GM10847 (cell line): Measurements from ENCODE around the gene XXYLT1.

ENCODE experiments used
- POLR2A ChIP-seq: IDR thresholded peaks from 2 replicates; pipeline ENCODE4 v1.6.1; 2011; ENCODE audit not compliant: insufficient read length; ENCODE audit errors: extremely low read depth

Gene XXYLT1

DNA sequence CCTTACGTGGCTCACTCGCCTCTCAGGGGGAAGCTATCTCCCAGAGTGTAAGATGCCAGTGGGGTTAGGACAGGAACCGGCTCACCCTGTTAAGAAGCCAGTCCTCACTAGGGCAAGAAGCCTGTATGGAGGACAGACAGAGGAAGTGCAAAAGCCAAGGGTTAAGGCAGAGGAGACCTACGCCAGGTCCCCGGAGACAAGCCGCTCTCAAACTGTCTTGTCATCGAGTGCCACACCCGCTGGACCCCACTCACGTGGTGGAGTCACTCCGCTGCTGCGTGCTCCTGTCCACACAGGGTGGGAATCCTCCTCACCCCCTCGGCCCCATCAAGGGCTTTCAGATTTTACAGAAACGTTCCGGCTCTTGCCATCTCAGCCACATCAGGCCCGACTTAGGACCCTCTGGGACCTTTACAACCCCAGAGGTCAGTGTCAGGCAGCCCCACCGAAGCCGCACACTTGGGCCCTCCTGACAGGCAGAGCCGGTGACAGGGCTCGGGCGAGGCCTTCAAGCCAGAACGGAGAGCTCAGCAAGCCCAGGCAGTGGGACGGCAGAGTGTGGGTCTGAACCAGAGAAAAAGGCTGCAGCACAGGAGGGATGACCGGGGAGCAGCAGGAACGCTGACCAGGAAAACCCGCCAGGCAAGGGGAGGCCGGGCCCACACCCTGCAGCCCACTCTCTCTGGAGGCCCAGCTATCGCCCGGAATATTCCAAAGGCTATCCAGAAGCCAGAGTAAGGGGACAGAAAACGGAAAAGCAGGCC, 61.7 kb downstream of the XXYLT1 start:
- no peak for TF ChIP-seq POLR2A

DNA sequence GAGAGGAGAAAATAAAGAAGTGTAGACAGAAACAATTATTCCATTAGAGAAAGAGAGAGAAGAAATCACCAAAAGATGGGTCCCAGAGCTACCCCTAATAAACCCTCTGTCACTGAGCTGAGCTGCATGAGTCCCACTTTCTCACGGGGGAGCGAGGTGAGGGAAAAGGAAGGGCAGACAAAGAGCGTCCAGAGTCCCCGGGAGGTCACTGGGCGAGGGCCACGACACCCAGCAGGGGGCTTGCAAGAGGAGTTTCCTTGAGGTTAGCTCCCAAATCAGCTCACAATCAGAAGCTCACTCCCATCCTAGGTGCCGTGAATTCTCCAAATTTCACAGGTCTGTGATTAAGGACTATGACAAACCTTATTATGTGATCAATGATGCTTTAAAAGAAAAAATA, 62.3 kb downstream of the XXYLT1 start:
- TF ChIP-seq POLR2A = no peak

DNA sequence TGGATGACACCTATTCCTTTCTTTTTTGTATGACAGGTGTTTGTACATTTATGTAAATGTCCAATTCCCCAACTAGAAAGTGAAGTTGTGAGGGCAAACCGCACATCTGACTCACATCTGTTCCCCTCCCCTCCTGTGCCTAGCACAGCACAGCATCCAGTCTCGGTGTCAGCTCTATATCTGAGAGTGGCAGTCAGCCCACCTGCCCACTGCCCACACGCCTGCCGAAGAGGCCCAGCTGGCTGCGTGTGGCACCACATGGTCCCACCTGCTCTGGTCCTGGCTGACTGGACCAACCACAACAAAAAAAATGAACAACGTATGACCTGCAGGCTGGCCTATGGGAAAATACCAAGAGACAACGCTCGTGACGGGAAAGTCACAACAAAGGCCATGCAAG, 62.8 kb downstream of the XXYLT1 start:
- no peak for TF ChIP-seq POLR2A

DNA sequence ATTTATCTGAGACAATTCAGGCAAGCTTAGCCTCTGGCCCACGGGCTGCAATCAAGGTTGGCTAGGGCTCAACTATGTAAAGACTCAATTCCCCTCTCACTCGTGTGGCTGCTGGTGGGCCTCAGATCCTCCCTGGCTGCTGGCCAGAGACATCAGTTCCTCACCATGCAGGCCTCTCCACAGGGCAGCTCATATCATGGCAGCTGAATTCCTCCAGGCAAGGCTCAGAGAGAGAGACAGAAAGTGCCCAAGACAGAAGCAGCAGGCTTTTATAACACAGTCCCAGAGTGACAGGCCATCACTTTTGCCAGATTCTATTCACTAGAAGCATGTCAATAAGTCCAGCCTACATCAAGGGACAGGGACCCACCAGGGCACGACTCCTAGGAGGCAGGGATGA, 63.2 kb downstream of the XXYLT1 start:
- no peak for TF ChIP-seq POLR2A

DNA sequence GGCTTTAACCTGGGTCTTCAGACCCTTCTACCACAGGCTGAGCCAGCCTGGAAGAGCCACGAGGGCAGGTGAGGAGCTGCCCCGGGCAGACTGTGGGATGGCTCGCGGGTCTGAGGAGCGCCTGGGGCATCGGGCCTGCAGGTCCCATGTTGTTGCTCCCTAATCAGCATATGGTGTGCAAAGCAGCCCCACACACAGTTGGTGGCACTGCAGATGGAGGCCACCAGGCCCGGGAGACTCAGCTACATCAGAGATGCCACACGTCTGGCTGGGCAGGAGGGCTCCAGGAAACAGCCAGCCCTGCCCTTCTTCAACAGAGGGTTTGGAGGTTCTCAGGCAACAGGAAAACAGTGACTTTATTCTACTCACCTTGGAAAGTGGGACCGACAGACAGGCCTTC, 63.9 kb downstream of the XXYLT1 start:
- TF ChIP-seq POLR2A = no peak

DNA sequence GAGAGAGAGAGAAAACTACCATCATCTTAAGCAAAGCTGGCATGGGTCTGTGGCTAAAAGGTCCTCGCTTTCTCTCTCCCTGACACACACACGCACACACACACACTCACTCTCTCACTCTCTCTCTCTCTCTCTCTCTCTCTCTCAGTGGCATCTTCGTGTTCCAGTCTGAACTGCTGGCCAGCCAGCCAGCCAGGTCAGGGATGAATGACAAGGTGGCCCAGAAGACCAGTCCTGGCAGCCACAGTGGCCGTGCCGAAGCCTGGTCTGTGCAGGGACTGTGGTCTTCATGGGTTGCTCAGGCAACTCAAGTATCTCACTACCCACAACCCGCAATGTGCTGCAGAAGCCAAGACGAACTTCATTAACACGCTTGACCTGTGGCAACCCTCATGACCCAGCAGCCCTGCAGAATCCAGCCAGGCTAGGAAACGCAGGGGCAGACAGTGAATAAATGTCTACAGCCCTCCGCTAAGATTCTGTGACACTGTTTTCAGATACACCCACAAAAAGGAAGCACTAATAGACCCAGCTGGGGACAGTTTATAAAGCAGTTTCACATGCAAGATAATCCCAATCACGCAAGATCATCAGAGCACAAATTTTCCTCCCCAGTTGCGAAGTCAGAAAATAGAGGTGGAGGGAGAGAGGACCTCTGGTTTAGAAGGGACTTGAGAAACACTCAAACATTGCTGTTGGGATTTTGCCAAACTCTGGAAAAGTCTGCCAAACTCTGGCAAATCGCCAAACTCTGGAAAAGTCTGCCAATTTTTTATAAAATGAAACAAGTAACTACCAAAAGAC, 66.4 kb downstream of the XXYLT1 start:
- no peak for TF ChIP-seq POLR2A

DNA sequence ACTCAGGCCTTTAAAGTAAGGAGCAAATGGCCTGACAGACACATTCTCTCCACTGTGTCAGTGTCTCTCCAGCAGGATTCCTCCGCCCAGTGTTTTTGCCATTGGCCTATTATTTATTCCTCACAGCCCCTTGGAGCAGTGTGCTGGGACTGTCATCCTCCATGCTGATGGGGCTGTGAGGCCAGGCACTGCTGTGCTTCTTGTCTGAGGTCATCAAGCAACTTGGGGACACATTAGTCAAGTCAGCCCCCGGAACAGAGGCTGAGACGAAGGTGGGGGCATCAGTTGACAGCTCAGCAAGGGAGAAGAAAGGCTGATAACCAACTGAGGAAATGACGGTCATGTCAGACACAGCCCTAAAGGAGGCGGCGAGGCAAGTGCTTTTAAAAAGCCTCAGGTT, 67.4 kb downstream of the XXYLT1 start:
- no peak for TF ChIP-seq POLR2A

DNA sequence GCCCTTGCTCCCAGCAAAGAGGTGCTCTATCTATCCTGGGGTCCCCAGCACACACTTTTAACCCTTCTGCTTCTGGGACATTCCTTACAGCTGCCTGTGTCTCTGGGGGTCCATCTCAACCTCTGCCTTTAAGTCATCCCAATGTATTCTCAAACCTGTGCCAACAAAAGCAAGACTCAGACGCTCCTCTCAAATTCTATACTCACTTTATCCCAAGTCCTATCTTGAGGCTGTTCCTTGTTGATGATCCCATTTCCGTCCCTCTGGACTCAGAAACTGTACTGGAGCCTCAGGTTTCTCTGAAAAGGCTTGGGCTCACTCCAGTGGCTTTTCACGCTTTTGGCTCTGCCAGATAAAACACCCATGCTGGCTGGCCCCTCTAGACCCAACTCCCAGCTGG, 69.7 kb downstream of the XXYLT1 start:
- no peak for TF ChIP-seq POLR2A

DNA sequence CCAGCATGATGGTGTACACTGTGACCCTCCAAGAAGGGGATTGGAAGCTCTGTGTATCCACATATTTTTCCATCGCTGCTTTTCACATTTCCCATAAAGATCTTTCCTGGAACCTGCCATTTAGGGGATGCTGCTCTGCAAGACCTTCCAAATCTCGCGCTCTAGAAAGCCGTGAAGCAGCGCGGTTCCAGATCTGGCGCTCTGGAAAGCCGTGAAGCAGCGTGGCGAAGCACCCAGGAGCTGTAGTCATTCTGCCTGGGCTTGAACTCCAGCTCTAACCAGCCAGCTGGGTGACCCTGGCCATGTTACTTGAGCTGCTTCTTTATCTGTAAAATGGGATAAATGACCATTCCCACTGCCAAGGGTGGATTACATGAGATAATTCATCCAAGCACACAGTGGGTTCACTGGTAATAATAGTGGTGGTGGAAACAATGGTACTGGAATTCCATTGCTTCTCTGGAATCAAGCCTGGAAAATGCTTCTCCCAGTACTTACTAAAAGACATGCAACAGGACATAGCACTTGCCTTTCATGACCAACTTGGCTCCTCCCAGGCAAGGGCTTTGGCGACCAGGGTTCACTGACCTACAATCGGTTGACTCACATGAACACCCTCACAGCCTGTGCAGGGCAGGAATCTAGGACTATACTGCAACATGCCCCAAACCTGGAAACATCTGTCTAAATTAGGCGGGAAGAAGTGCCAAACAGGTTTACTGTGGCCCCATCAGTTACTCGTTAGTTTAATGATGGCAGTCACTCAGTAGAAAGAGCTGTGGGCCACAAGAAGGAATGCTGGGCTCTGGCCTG, 70.7 kb downstream of the XXYLT1 start:
- no peak for TF ChIP-seq POLR2A

DNA sequence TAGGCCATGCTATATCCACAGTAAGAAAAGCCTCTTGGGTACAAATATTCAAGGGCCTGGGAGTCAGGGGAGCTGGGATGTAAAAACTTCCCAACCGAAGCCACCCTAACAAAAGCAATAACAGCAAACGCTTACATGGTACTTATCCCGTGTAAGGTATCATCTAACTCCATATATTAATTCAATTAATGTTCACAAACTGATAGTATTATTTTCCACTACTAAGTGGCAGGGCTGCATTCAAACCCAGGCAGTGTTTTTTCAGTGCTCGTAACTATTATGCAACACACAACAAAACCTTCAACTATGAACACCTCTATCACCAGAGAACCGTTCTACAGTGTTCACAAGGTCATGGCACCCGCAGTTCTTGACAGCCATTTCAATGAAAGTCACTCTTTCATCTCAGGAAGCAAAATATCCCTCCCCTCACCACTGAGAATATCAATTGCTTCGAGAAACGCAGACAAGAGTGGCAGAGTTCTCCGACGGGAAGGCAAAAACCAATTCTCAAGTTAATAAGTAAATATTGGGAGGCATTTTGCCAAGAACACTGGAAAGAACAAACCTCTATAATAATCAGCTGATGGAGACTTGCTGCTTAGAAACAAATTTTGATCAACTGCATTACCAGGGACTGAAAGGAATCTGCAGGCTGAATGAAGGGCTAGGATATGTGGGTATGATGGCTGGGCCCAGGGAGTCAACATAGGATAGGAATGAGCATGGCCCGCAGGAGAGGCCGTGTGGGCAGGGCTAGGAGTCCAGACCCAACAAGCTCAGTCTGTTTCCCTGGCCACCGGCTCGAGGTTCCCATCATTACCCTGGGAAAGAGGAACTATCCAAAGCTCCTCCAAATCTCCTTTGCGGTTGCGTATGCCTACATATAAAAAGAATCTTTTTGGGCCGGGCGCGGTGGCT, 72.3 kb downstream of the XXYLT1 start:
- TF ChIP-seq POLR2A = no peak

DNA sequence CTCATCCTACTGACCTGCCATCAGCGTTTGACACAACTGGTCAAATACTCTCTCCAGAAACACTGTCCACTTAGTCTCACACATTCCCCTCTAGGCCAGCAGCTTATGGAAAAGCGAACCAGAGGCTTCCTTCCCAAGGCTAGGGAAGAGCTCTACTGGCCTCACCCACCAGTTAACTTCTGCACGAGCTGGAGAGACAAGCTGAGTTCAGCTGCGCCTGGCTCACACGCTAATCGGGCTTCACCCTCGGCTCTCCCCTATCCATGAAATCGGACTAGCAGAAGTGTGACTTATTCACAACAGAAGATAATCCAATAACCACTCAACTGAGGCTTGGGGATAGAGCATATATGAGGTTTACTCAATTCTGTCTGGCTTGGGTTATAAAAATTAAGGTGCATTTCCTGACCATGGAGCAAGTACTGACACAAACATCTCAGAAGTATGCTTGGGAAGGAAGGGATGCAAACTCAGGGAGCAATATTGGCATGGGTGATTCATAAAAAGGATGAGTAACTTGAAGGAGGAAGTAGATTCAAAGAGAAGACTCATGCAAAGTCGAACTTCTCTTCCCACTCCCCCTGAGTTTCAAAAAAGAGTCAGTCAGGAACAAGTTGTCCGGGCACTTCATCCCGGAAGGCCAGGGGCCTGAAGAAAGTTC, 73.1 kb downstream of the XXYLT1 start:
- TF ChIP-seq POLR2A = no peak

DNA sequence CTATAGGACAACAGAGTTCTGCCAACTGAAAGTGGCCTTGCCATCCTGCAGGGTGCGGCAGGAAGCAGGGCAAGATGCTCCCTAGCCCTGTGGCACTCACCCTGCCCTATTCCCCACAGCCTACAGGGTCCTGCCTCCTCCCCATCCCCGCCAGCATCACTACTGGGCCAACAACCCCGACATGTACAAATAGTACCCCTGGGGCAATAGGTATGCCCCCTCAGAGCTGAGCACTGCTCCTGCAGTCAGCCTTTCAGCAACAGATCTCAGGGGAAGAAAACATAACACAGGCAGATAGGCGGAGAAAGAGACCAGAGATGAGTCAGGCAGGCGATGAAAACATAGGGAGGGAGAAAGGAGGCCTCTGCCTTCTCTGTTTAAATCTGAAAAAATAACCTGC, 74.7 kb downstream of the XXYLT1 start:
- no peak for TF ChIP-seq POLR2A

DNA sequence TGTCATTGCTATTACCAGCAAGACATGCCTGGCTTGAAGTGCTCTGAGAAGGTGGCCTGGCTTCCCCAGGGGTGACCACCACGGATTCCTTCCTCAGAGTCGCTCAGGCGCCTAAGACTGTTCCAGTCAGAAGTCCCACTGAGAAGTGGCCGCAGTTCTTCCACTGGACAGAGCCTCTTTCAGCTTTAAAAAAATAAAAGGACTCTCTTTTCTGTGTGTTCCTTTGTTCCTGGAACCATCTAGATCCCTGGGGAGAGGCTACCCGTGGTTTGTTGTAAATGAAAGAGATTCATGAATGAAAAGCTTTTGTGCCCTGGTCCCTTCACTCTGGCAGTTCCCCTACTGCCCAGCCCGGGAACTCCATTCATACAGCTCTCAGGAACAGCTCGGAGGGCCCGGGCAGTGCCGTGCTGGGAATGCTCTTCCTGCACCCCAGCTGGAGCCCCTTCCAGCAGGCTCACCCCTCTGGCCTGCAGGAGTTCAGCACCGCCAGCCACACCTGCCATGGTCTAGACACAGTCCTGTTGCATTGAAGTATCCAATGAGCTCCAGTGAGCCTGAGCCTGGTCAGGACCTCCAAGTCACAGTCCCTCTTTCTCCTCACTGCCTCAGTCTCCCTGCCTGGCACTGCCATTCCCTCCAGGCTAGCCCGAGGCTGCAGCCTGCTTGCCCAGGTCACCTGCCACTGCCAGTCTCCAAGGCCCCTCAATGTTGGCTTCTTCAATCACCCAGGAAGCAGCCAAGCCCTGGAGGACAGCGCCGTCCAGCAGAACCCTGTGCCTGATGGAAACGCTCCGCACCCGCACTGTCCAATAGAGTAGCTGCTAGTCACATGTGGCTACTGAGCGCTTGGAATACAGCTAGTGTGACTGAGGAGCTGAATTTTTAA, 75.4 kb downstream of the XXYLT1 start:
- no peak for TF ChIP-seq POLR2A

DNA sequence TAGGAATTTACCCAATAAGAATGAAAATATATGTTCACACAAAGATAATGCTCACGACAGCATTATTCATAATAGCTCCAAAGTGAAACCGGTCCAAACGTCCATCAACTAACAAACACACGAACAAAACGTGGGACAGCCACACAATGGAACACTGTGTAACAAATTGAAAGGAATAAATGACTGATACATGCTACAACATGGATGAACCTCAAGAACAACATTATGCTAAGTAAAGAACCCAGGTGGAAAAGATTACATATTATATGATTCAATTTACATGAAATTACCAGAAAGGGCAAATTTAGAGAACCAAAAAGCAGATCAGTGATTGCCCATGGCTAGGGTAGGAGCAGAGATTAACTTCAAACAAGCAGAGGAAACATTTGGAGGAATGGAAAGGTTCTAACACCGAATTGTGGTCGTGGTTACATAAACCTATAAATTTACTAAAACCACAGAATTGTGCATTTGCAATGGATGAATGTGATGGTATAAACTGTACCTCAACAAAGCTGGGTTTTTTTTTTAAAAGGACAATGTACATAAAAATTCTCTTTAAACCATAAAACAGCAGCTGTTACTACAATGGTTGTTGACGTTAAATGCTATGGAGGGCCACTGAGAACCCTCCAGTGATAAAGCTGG, 76.3 kb downstream of the XXYLT1 start:
- TF ChIP-seq POLR2A = no peak
